Mesothelial cell of epicardium (in vitro differentiated cells): ENCODE results near the gene MATCAP1. TPM values are rescaled to one million over a fixed set of nuclear protein-coding genes. Genes with fewer than 3 reads are reported as not detected.

Experiments
- DNase-seq, 2 experiments: peaks; one replicate each; pipeline ENCODE4 v3.0.0; 2021; ENCODE audit warnings: low spot score in 2 of 2; ENCODE audit not compliant: unreplicated experiment in 2 of 2
- H3K27ac Mint-ChIP-seq: 2 replicates; pipeline ENCODE4 v1.8.0; 2021; ENCODE audit warnings: mixed read lengths
- H3K27me3 Mint-ChIP-seq: 2 replicates; pipeline ENCODE4 v1.8.0; 2021; ENCODE audit warnings: low read depth, mixed read lengths
- H3K36me3 Mint-ChIP-seq: 2 replicates; pipeline ENCODE4 v1.8.0; 2021; ENCODE audit warnings: mixed read lengths
- H3K4me1 Mint-ChIP-seq: 2 replicates; pipeline ENCODE4 v1.8.0; 2021; ENCODE audit warnings: mixed read lengths
- H3K4me3 Mint-ChIP-seq: 2 replicates; pipeline ENCODE4 v1.8.0; 2021; ENCODE audit warnings: mild to moderate bottlenecking, moderate library complexity, mixed read lengths
- H3K9me3 Mint-ChIP-seq: 2 replicates; pipeline ENCODE4 v1.8.0; 2021; ENCODE audit warnings: mixed read lengths
- CTCF ChIP-seq: fragments of 200-600 bp; sonication (generic); IDR thresholded peaks from one replicate; pipeline ENCODE4 v1.5.0; 2021; ENCODE audit warnings: antibody characterized with exemption; ENCODE audit not compliant: unreplicated experiment
- total RNA-seq: library from RNA; stranded (reverse); gene quantifications from 3 replicates; pipeline ENCODE4 v1.2.1, GENCODE V29; 2021

Gene MATCAP1
- total RNA-seq, 1 donor from 2014 or later, result 131 TPM

- Mint-ChIP-seq H3K9me3 (no peaks in the 10 kb centered on the region), H3K4me3 (peak overlapping the region; percentile 81), H3K27me3 (peaks cover 13% of the 10 kb centered on the region), H3K36me3 (no peaks in the 10 kb centered on the region), H3K4me1 (peaks cover 17% of the 10 kb centered on the region), H3K27ac (no peak overlapping the region)
- no peak for TF ChIP-seq CTCF
- DNase-seq, result no peak
Measured at GRCh38 chr16:67184453-67184994, 761 bp upstream of the MATCAP1 start.

GRCh38 chr16:67183284-67183626 lies 508 bp downstream of the MATCAP1 start:
- no peak for TF ChIP-seq CTCF
- peaks cover 24% of the 10 kb centered on the region for H3K4me1 Mint-ChIP-seq

GRCh38 chr16:67182288-67182687 lies 1.5 kb downstream of the MATCAP1 start:
- Mint-ChIP-seq H3K9me3 (no peaks in the 10 kb centered on the region), H3K27ac (no peak overlapping the region), H3K36me3 (peaks cover 3% of the 10 kb centered on the region), H3K27me3 (peaks cover 22% of the 10 kb centered on the region), H3K4me1 (peaks cover 31% of the 10 kb centered on the region), H3K4me3 (no peak overlapping the region)
- DNase-seq, result no peak
- TF ChIP-seq CTCF, result no peak

More at GRCh38 chr16:67183284-67183626, 508 bp downstream of the MATCAP1 start:
- peaks cover 17% of the 10 kb centered on the region for H3K27me3 Mint-ChIP-seq
- H3K9me3 Mint-ChIP-seq, result no peaks in the 10 kb centered on the region
- no peak for DNase-seq
- no peak overlapping the region for H3K4me3 Mint-ChIP-seq
- H3K27ac Mint-ChIP-seq, result no peak overlapping the region
- H3K36me3 Mint-ChIP-seq, result peaks cover 3% of the 10 kb centered on the region

- TF ChIP-seq CTCF, result no peak
- DNase-seq, result no peak
- Mint-ChIP-seq H3K27me3 (peaks cover 23% of the 10 kb centered on the region), H3K9me3 (no peaks in the 10 kb centered on the region), H3K36me3 (peaks cover 3% of the 10 kb centered on the region), H3K27ac (no peak overlapping the region), H3K4me1 (peaks cover 28% of the 10 kb centered on the region), H3K4me3 (no peak overlapping the region)
Measured at GRCh38 chr16:67181346-67181745, 2.4 kb downstream of the MATCAP1 start.

GRCh38 chr16:67180166-67180565 lies 3.6 kb downstream of the MATCAP1 start:
- no peak overlapping the region for H3K4me3 Mint-ChIP-seq
- peaks cover 21% of the 10 kb centered on the region for H3K4me1 Mint-ChIP-seq
- H3K27me3 Mint-ChIP-seq, result peaks cover 23% of the 10 kb centered on the region
- H3K36me3 Mint-ChIP-seq, result peaks cover 3% of the 10 kb centered on the region
- H3K9me3 Mint-ChIP-seq, result no peaks in the 10 kb centered on the region
- DNase-seq, result no peak
- H3K27ac Mint-ChIP-seq, result no peak overlapping the region
- TF ChIP-seq CTCF, result no peak
